Keratinocyte (primary cell): ENCODE results near the gene ASTN2.

Source experiments
- CTCF ChIP-seq, 3 experiments: IDR thresholded peaks in 1 of 3; conservative IDR thresholded peaks in 1 of 3; optimal IDR thresholded peaks in 1 of 3; 2 replicates in 2 of 3; 3 replicates in 1 of 3; pipeline versions ENCODE3 to v1.5.1; 2011; ENCODE audit warnings: low read length in 3 of 3, mild to moderate bottlenecking in 3 of 3, moderate library complexity in 2 of 3, control low read depth in 1 of 3, inconsistent platforms in 1 of 3; ENCODE audit not compliant: insufficient read depth in 2 of 3; ENCODE audit errors: extremely low read depth in 1 of 3
- EZH2 ChIP-seq: IDR thresholded peaks from one replicate; pipeline ENCODE4 v1.6.1; 2012; ENCODE audit warnings: inconsistent platforms, mild to moderate bottlenecking, low read length, moderate library complexity

GRCh38 chr9:116543731-116544400 is 871.0 kb downstream of the ASTN2 start:
- TF ChIP-seq CTCF (optimal IDR thresholded peaks at IDR 0.05 in 1 of 3, IDR thresholded peaks at IDR 0.05 in 1 of 3, conservative IDR thresholded peaks at IDR 0.05 in 1 of 3; ENCODE audit: extremely low read depth in 1 of 3, insufficient read depth in 2 of 3, low read length in 3 of 3) = no peak
- no peak for TF ChIP-seq EZH2
